Vagina (tissue), 2 donors: ENCODE measurements around the gene CEP128. TPM values are rescaled to one million over a fixed set of nuclear protein-coding genes. Genes with fewer than 3 reads are reported as not detected.

ENCODE experiments used
- DNase-seq, 2 donors: peaks; one replicate each; pipeline ENCODE4 v3.0.0-alpha.2; 2017; ENCODE audit errors: extremely low spot score in 2 of 2
- H3K27ac ChIP-seq: fragments of 200-600 bp; sonication (generic); one replicate; pipeline ENCODE4 v1.5.1; 2019
- H3K27me3 ChIP-seq: fragments of 200-600 bp; sonication (generic); one replicate; pipeline ENCODE4 v1.5.1; 2019
- H3K36me3 ChIP-seq, 2 donors: fragments of 200-600 bp; sonication (generic); one replicate each; pipeline ENCODE4 v1.5.1; 2017 to 2019
- H3K4me1 ChIP-seq: fragments of 200-600 bp; sonication (generic); one replicate; pipeline ENCODE4 v1.5.1; 2019
- H3K4me3 ChIP-seq, 2 donors: fragments of 200-600 bp; sonication (generic); 1 replicate in 1 of 2; 2 replicates in 1 of 2; pipeline ENCODE4 v1.5.1; 2016 to 2019
- H3K9me3 ChIP-seq: fragments of 200-600 bp; sonication (generic); one replicate; pipeline ENCODE4 v1.5.1; 2019
- CTCF ChIP-seq, 3 experiments: fragments of 450-650 bp in 2 of 3; fragments of 200-600 bp in 1 of 3; sonication (generic) in 1 of 3; IDR thresholded peaks; one replicate each; pipeline ENCODE4 v1.5.1; 2017 to 2019; ENCODE audit warnings: antibody characterized with exemption in 3 of 3, mild to moderate bottlenecking in 2 of 3, moderate library complexity in 2 of 3
- POLR2A ChIP-seq, 2 donors: fragments of 450-650 bp; IDR thresholded peaks; one replicate each; pipeline ENCODE4 v1.6.1; 2017; ENCODE audit warnings: antibody characterized with exemption in 2 of 2, mild to moderate bottlenecking in 2 of 2, moderate library complexity in 2 of 2
- POLR2AphosphoS5 ChIP-seq, 2 donors: sonication (generic); formaldehyde crosslinking; IDR thresholded peaks; one replicate each; pipeline ENCODE4 v1.9.0; 2017; ENCODE audit warnings: antibody characterized with exemption in 2 of 2, mild to moderate bottlenecking in 2 of 2, low read depth in 1 of 2; ENCODE audit not compliant: insufficient read depth in 1 of 2
- intact Hi-C: fragments of 100-400 bp; cut with DNase I; formaldehyde crosslinking; loops from one replicate; pipeline ENCODE4 v1.15.1; 2023
- total RNA-seq: library from RNA; depleted of rRNA; stranded (reverse); fragments of >200 nt; gene quantifications from one replicate; pipeline ENCODE4 v1.2.3, GENCODE V29; 2016

CEP128 gene
- total RNA-seq, 1 donor from 2014 or later, result 6.6 TPM

DNA sequence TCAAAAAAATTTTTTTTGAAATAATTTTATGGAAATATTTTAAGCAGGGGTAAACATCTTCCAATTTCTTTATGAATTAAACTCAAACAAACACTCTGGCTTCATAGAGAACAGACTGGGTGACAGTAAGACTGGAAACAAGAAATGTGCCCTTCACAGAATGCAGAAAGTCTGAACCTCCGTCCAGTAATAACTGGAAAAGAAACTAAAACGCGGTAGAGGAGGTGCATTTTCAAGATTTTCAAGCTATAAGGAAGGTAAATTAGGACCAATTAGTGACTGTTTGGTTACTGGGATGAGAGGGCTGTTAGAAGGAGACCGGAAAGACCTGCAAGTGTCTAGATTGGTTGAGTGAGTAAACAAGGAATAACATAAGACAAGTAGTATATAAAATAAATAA is 245.7 kb downstream of the CEP128 start:
- Histone ChIP-seq H3K27ac (no peak overlapping the region), H3K4me1 (no peaks in the 10 kb centered on the region), H3K27me3 (no peaks in the 10 kb centered on the region), H3K36me3 (no peaks in the 10 kb centered on the region), H3K4me3 (no peak overlapping the region), H3K9me3 (no peaks in the 10 kb centered on the region)
- intact Hi-C loops, result no loop called here
- TF ChIP-seq POLR2AphosphoS5 (IDR thresholded peaks at IDR 0.05; ENCODE audit: insufficient read depth in 1 of 2, low read depth in 1 of 2) (no peak), POLR2A (IDR thresholded peaks at IDR 0.05) (no peak), CTCF (IDR thresholded peaks at IDR 0.05) (no peak)
- DNase-seq, result no peak

GRCh38 chr14:80692903-80693302 is 248.6 kb downstream of the CEP128 start:
- Histone ChIP-seq H3K27me3 (no peaks in the 10 kb centered on the region), H3K36me3 (no peaks in the 10 kb centered on the region), H3K9me3 (no peaks in the 10 kb centered on the region), H3K4me1 (no peaks in the 10 kb centered on the region), H3K4me3 (no peak overlapping the region), H3K27ac (no peak overlapping the region)
- intact Hi-C loops, result no loop called here
- no peak for TF ChIP-seq POLR2A (IDR thresholded peaks at IDR 0.05)
- no peak for TF ChIP-seq CTCF (IDR thresholded peaks at IDR 0.05)
- DNase-seq, result no peak

DNA sequence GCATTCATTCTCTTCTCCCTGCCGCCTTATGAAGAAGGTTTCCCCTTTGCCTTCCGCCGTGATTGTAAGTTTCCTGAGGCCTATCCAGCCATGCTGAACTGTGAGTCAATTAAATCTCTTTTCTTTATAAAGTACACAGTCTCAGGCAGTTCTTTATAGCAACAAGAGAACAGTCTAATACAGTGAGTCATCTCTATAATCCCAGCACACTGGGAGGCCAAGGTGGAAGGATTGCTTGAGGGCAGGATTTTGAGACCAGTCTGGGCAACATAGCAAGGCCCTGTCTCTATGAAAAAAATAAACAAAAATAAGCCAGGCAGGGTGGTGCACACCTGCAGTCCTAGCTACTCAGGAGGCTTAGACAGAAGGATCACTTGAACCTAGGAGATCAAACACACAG is 259.9 kb downstream of the CEP128 start:
- TF ChIP-seq CTCF (IDR thresholded peaks at IDR 0.05), result no peak
- TF ChIP-seq POLR2AphosphoS5 (IDR thresholded peaks at IDR 0.05; ENCODE audit: insufficient read depth in 1 of 2, low read depth in 1 of 2), result no peak
- TF ChIP-seq POLR2A (IDR thresholded peaks at IDR 0.05), result no peak
- Histone ChIP-seq H3K9me3 (peaks cover 10% of the 10 kb centered on the region), H3K27me3 (no peaks in the 10 kb centered on the region), H3K4me3 (no peak overlapping the region), H3K4me1 (no peaks in the 10 kb centered on the region), H3K27ac (no peak overlapping the region), H3K36me3 (no peaks in the 10 kb centered on the region)
- DNase-seq, result no peak
- intact Hi-C loops, result no loop called here

DNA sequence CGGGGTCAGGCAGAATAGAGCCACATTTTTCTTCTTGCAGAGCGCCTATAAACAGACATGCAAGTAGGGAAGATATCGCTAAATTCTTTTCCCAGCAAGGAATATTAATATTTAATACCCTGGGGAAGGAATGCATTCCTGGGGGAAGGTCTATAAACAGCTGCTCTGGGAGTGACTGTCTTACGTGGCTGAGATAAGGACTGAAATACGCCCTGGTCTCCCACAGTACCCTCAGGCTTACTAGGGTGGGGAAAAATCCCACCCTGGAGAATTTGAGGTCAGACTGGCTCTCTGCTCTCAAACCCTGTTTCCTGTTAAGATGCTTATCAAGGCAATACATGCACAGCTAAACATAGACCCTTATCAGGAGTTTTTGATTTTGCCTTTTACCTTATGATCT is 262.3 kb downstream of the CEP128 start:
- Histone ChIP-seq H3K4me3 (no peak overlapping the region), H3K9me3 (peaks cover 10% of the 10 kb centered on the region), H3K27ac (no peak overlapping the region), H3K4me1 (no peaks in the 10 kb centered on the region), H3K27me3 (no peaks in the 10 kb centered on the region), H3K36me3 (no peaks in the 10 kb centered on the region)
- DNase-seq, result no peak
- intact Hi-C loops, result no loop called here
- TF ChIP-seq CTCF (IDR thresholded peaks at IDR 0.05) (no peak), POLR2AphosphoS5 (IDR thresholded peaks at IDR 0.05; ENCODE audit: insufficient read depth in 1 of 2, low read depth in 1 of 2) (no peak), POLR2A (IDR thresholded peaks at IDR 0.05) (no peak)

- intact Hi-C loops, result no loop called here
- DNase-seq, result no peak
- Histone ChIP-seq H3K9me3 (peaks cover 10% of the 10 kb centered on the region), H3K27ac (no peak overlapping the region), H3K27me3 (no peaks in the 10 kb centered on the region), H3K4me1 (no peaks in the 10 kb centered on the region), H3K36me3 (no peaks in the 10 kb centered on the region), H3K4me3 (no peak overlapping the region)
- TF ChIP-seq CTCF (IDR thresholded peaks at IDR 0.05) (no peak), POLR2AphosphoS5 (IDR thresholded peaks at IDR 0.05; ENCODE audit: insufficient read depth in 1 of 2, low read depth in 1 of 2) (no peak), POLR2A (IDR thresholded peaks at IDR 0.05) (no peak)
These were observed 263.1 kb downstream of the CEP128 start for GRCh38 chr14:80678436-80678835.
